Measurements from ENCODE around the gene RHOBTB3. TPM values are rescaled to one million over a fixed set of nuclear protein-coding genes. Genes with fewer than 3 reads are reported as not detected.
"Not testable (repeated sequence)": the region's sequence is repeated elsewhere in the genome, so short reads cannot be mapped to it uniquely, and the experiment has no call there.

The RHOBTB3 gene
- total and polyA plus RNA-seq, 2 donors (not counting 3 experiments of a cell fraction or from before 2014, with no cell fraction given): 44.1 to 52.1 TPM

GRCh38 chr5:95704150-95704549 lies 27.0 kb upstream of the RHOBTB3 start:
- POLR2A ChIA-PET: no interaction called here
- no TSS peak for BruUV-seq (replicated peaks)
- dilution Hi-C loops (cut with MboI; ENCODE audit: extremely low pct_ligation_motif_present, low sequenced_read_pairs) (no loop called here), intact Hi-C loops (cut with micrococcal nuclease) (no loop called here)
- Histone ChIP-seq H3K9me1 (replicated peaks; ENCODE audit: control insufficient read depth, extremely low read depth, insufficient read depth, low read length) (no peaks in the 10 kb centered on the region), H3K79me2 (ENCODE audit: control insufficient read depth, insufficient read depth, low read length) (no peaks in the 10 kb centered on the region), H3K36me3 (ENCODE audit: control insufficient read depth in 2 of 2, extremely low read depth in 1 of 2, insufficient read depth in 2 of 2, low read length in 2 of 2) (no peaks in the 10 kb centered on the region), H3K27me3 (ENCODE audit: control insufficient read depth in 2 of 2, insufficient read depth in 2 of 2, low read length in 2 of 2) (no peaks in the 10 kb centered on the region), H3K4me2 (ENCODE audit: insufficient read depth, low read length) (no peak overlapping the region), H3K27ac (ENCODE audit: insufficient read depth, low read depth, low read length) (no peak overlapping the region), H4K20me1 (replicated peaks; ENCODE audit: control insufficient read depth, extremely low read depth, insufficient read depth, low read length) (no peaks in the 10 kb centered on the region), H3K4me3 (replicated peaks in 1 of 3; ENCODE audit: insufficient read depth in 1 of 3, low read depth in 1 of 3, low read length in 3 of 3) (no peak overlapping the region), H2AFZ (ENCODE audit: low read depth, low read length) (no peak overlapping the region), H3K9me3 (replicated peaks; ENCODE audit: control insufficient read depth, insufficient read depth, low read length) (no peaks in the 10 kb centered on the region), H3K9ac (replicated peaks; ENCODE audit: extremely low read depth, insufficient read depth, low read length) (no peak overlapping the region), H3K4me1 (ENCODE audit: control insufficient read depth, extremely low read depth, insufficient read depth, low read length) (no peaks in the 10 kb centered on the region)
- no peak for DNase-seq (ENCODE audit: low read depth, low spot score)
- no peak for FAIRE-seq
- no peak for TF ChIP-seq POLR2A (IDR thresholded peaks at IDR 0.05; ENCODE audit: low read depth, low read length)
- TF ChIP-seq JUN (IDR thresholded peaks at IDR 0.05; ENCODE audit: borderline replicate concordance, insufficient read depth, insufficient read length, low read depth): no peak
- TF ChIP-seq FOS (IDR thresholded peaks at IDR 0.05; ENCODE audit: borderline replicate concordance, insufficient read depth, low read length): no peak
- TF ChIP-seq POLR2AphosphoS5 (IDR thresholded peaks at IDR 0.05; ENCODE audit: insufficient read depth, low read depth, low read length): no peak
- TF ChIP-seq, protein P1, sequence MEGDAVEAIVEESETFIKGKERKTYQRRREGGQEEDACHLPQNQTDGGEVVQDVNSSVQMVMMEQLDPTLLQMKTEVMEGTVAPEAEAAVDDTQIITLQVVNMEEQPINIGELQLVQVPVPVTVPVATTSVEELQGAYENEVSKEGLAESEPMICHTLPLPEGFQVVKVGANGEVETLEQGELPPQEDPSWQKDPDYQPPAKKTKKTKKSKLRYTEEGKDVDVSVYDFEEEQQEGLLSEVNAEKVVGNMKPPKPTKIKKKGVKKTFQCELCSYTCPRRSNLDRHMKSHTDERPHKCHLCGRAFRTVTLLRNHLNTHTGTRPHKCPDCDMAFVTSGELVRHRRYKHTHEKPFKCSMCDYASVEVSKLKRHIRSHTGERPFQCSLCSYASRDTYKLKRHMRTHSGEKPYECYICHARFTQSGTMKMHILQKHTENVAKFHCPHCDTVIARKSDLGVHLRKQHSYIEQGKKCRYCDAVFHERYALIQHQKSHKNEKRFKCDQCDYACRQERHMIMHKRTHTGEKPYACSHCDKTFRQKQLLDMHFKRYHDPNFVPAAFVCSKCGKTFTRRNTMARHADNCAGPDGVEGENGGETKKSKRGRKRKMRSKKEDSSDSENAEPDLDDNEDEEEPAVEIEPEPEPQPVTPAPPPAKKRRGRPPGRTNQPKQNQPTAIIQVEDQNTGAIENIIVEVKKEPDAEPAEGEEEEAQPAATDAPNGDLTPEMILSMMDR (IDR thresholded peaks at IDR 0.05; ENCODE audit: extremely low read depth in 1 of 2, insufficient read depth in 1 of 2, low read depth in 1 of 2, low read length in 2 of 2): no peak
- no peak for TF ChIP-seq EZH2 (IDR thresholded peaks at IDR 0.05; ENCODE audit: borderline replicate concordance, low read depth, low read length, severe bottlenecking)
- TF ChIP-seq GATA2 (IDR thresholded peaks at IDR 0.05; ENCODE audit: insufficient read depth, insufficient read length, low read depth, low read length): no peak
- TF ChIP-seq MYC (IDR thresholded peaks at IDR 0.05; ENCODE audit: low read depth, low read length): no peak
- TF ChIP-seq, protein P2, sequence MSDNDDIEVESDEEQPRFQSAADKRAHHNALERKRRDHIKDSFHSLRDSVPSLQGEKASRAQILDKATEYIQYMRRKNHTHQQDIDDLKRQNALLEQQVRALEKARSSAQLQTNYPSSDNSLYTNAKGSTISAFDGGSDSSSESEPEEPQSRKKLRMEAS (IDR thresholded peaks at IDR 0.05; ENCODE audit: insufficient read depth, insufficient read length): no peak
- CTCF ChIA-PET: no interaction called here

DNA sequence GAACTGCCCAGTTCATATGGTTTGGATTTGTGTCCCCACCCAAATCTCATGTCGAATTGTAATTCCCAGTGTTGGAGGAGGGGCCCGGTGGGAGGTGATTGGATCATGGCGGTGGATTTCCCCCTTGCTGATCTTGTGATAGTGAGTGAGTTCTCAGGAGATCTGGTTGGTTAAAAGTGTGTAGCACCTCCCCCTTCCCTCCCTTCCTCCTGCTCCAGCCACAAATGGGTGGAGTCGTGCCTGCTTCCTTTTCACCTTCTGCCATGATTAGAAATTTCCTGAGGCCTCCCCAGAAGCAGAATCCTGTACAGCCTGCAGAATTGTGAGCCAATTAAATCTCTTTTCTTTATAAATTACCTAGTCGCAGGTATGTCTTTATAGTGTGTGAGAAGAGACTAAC lies 24.9 kb upstream of the RHOBTB3 start:
- dilution Hi-C loops (cut with MboI; ENCODE audit: extremely low pct_ligation_motif_present, low sequenced_read_pairs); H3K27ac ChIP-seq (ENCODE audit: insufficient read depth, low read depth, low read length); BruUV-seq (replicated peaks); FAIRE-seq; POLR2A ChIA-PET; H3K4me2 ChIP-seq (ENCODE audit: insufficient read depth, low read length); intact Hi-C loops (cut with micrococcal nuclease); H3K79me2 ChIP-seq (ENCODE audit: control insufficient read depth, insufficient read depth, low read length); DNase-seq (ENCODE audit: low read depth, low spot score); H3K4me3 ChIP-seq (replicated peaks in 1 of 3; ENCODE audit: insufficient read depth in 1 of 3, low read depth in 1 of 3, low read length in 3 of 3); H3K36me3 ChIP-seq (ENCODE audit: control insufficient read depth in 2 of 2, extremely low read depth in 1 of 2, insufficient read depth in 2 of 2, low read length in 2 of 2); H4K20me1 ChIP-seq (replicated peaks; ENCODE audit: control insufficient read depth, extremely low read depth, insufficient read depth, low read length); H3K9me3 ChIP-seq (replicated peaks; ENCODE audit: control insufficient read depth, insufficient read depth, low read length); H3K27me3 ChIP-seq (ENCODE audit: control insufficient read depth in 2 of 2, insufficient read depth in 2 of 2, low read length in 2 of 2); H3K9me1 ChIP-seq (replicated peaks; ENCODE audit: control insufficient read depth, extremely low read depth, insufficient read depth, low read length); H2AFZ ChIP-seq (ENCODE audit: low read depth, low read length); H3K9ac ChIP-seq (replicated peaks; ENCODE audit: extremely low read depth, insufficient read depth, low read length); H3K4me1 ChIP-seq (ENCODE audit: control insufficient read depth, extremely low read depth, insufficient read depth, low read length): not testable (repeated sequence)
- CTCF ChIA-PET: interaction anchor here (1.1 kb wide), 1 partner anchor 9 kb away, joined by 5 read pairs; no protein-coding TSS in a partner anchor

Measured in endothelial cell of umbilical vein (primary cell).